Pancreas (tissue), 10 donors: ENCODE data around the gene TRIM42. TPM values are rescaled to one million over a fixed set of nuclear protein-coding genes. Genes with fewer than 3 reads are reported as not detected.
A peak's percentile ranks its signal among the peaks of the same experiment; 100 is the strongest.

Experiments
- ATAC-seq, 4 donors: fragments of 200-7000 bp; cut with Tn5 transposase; one replicate each; pipeline versions ENCODE4 v1.8.0 to v1.9.1; 2020; ENCODE audit warnings: mild to moderate bottlenecking in 4 of 4, moderate library complexity in 4 of 4
- DNase-seq, 6 donors: peaks; one replicate each; pipeline ENCODE4 v3.0.0-alpha.2; 2020
- FAIRE-seq: peaks from 2 replicates; lab custom pipeline; 2012; peaks lifted over from hg19 to GRCh38; lab: Jason Lieb, UNC
- H3K27ac ChIP-seq, 4 donors: fragments of 200-600 bp; sonication (generic); 1 replicate in 3 of 4; 2 replicates in 1 of 4; pipeline versions ENCODE4 v1.5.0 to v1.8.0; 2020
- H3K27me3 ChIP-seq, 4 donors: fragments of 200-600 bp; one replicate each; pipeline ENCODE4 v1.8.0; 2021
- H3K36me3 ChIP-seq, 3 donors: fragments of 200-600 bp; sonication (generic) in 1 of 3; one replicate each; pipeline versions ENCODE4 v1.5.0 to v1.8.0; 2020 to 2021
- H3K4me1 ChIP-seq, 3 donors: fragments of 200-600 bp; one replicate each; pipeline ENCODE4 v1.8.0; 2021
- H3K4me3 ChIP-seq, 4 donors: fragments of 200-600 bp; sonication (generic) in 2 of 4; one replicate each; pipeline versions ENCODE4 v1.5.0 to v1.8.0; 2020 to 2021
- H3K9me3 ChIP-seq, 4 donors: fragments of 200-600 bp; one replicate each; pipeline ENCODE4 v1.8.0; 2021
- WGBS, 2 donors: extraction: QIAGEN DNeasy Blood & Tissue Kit; methylation state at CpG; one replicate each; pipeline ENCODE4 v1.1.7; 2013; 5-methylcytosine and 5-hydroxymethylcytosine counted together
- intact Hi-C, 3 donors: fragments of 100-400 bp; cut with DNase I; formaldehyde crosslinking; loops; one replicate each; pipeline versions ENCODE4 v1.11.1 to v1.14.2; 2022
- polyA plus RNA-seq, 2 donors: library from polyadenylated mRNA; stranded (reverse); fragments of 200-250 nt; gene quantifications; one replicate each; pipeline ENCODE4 v1.2.3, GENCODE V29; 2013
- total RNA-seq, 6 donors: library from RNA; stranded (reverse); fragmentation: NEBNext Ultra II Directional in 4 of 6; extraction: Animal tissue kit (Norgen Biotek cat#: 25700) in 4 of 6; gene quantifications; one replicate each; pipeline versions ENCODE4 v1.2.1 to v1.2.4, GENCODE V29; 2021 to 2023
- TF ChIP-seq, protein P1 (sequence below), 4 donors: fragments of 200-600 bp; sonication (generic) in 3 of 4; IDR thresholded peaks; one replicate each; pipeline versions ENCODE4 v1.5.0 to v1.8.0; 2021; ENCODE audit warnings: antibody characterized with exemption in 4 of 4
- donor health status: healthy with polysubstance abuse.
- donor health status: DM: no; HTN: no; CAD: no; lungs with moderate emphysema.
- donor health status: DM: no; HTN: no; CAD: no.
- donor health status: control.
- donor health status: control.
- donor health status: Bipolar disorder and iron deficiency.
- donor health status: DM: yes; HTN: yes; CAD: no.
- donor health status: DM: no; HTN: no; CAD: no.
- donor health status: DM: no; HTN: no; CAD: no.
- donor health status: DM: yes; HTN: yes; CAD: no.

TRIM42 gene
- total and polyA plus RNA-seq, 8 donors, result not detected

DNA sequence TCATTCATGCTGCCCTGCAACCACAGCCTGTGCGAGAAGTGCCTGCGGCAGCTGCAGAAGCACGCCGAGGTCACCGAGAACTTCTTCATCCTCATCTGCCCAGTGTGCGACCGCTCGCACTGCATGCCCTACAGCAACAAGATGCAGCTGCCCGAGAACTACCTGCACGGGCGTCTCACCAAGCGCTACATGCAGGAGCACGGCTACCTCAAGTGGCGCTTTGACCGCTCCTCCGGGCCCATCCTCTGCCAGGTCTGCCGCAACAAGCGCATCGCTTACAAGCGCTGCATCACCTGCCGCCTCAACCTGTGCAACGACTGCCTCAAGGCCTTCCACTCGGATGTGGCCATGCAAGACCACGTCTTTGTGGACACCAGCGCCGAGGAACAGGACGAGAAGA, 4.7 kb downstream of the TRIM42 start:
- Histone ChIP-seq H3K27ac (no peak overlapping the region), H3K36me3 (no peaks in the 10 kb centered on the region), H3K9me3 (no peaks in the 10 kb centered on the region), H3K27me3 (no peaks in the 10 kb centered on the region), H3K4me1 (no peaks in the 10 kb centered on the region), H3K4me3 (no peak overlapping the region)
- DNase-seq (peak in 1 of 6 donors; percentile 37), FAIRE-seq (no peak), ATAC-seq (no peak)
- WGBS, 2 donors, result 92 to 93% methylated on average over 27 of the region's 27 CpGs
- TF ChIP-seq, protein P1, sequence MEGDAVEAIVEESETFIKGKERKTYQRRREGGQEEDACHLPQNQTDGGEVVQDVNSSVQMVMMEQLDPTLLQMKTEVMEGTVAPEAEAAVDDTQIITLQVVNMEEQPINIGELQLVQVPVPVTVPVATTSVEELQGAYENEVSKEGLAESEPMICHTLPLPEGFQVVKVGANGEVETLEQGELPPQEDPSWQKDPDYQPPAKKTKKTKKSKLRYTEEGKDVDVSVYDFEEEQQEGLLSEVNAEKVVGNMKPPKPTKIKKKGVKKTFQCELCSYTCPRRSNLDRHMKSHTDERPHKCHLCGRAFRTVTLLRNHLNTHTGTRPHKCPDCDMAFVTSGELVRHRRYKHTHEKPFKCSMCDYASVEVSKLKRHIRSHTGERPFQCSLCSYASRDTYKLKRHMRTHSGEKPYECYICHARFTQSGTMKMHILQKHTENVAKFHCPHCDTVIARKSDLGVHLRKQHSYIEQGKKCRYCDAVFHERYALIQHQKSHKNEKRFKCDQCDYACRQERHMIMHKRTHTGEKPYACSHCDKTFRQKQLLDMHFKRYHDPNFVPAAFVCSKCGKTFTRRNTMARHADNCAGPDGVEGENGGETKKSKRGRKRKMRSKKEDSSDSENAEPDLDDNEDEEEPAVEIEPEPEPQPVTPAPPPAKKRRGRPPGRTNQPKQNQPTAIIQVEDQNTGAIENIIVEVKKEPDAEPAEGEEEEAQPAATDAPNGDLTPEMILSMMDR (IDR thresholded peaks at IDR 0.05), result no peak
- intact Hi-C loops, result no loop called here

DNA sequence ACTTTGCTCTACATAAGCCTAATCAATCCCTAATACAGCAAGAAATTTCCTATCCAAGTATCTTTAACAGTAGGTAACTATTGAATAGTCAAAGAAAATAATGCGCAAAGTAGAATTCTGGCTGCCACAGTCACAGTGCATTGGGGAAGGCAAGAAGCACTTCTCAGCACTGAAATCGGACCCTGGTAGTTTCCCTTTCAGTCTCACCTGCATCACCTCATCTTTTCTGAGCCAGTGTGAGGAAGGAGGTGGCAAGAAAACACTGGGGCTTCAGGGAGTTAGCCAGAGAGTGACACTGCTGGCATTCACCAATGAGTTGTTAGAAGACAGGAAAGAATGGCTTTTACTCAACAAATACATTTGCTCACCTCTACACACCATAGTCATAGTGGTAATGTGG, 8.3 kb downstream of the TRIM42 start:
- Histone ChIP-seq H3K4me1 (no peaks in the 10 kb centered on the region), H3K4me3 (no peak overlapping the region), H3K27me3 (no peaks in the 10 kb centered on the region), H3K36me3 (no peaks in the 10 kb centered on the region), H3K27ac (no peak overlapping the region), H3K9me3 (no peaks in the 10 kb centered on the region)
- intact Hi-C loops, result no loop called here
- 74 to 76% methylated on average over 2 of the region's 2 CpGs for WGBS, 2 donors
- no peak for ATAC-seq
- TF ChIP-seq, protein P1 (IDR thresholded peaks at IDR 0.05), result no peak
- no peak for DNase-seq
- no peak for FAIRE-seq

DNA sequence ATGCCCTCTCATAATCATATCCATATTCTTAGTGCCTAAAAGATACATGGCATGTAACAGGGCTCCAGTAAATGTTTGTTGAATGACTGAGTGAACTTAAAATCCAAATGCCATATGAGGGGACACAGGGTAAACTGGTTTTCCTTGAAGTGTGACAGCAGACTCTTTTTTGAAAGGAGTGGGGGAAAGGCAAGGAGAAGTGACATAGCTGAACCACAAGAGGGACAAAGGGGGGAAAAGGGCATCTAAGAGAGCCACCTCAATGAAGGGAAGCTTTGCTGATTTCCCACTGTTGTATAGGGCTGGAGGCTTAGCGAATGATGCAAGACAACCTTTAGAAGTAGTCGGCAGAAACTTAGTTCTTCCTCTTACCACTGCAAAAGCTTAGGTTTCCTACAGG, 9.1 kb downstream of the TRIM42 start:
- TF ChIP-seq, protein P1 (IDR thresholded peaks at IDR 0.05), result no peak
- ATAC-seq, result no peak
- Histone ChIP-seq H3K27me3 (no peaks in the 10 kb centered on the region), H3K27ac (no peak overlapping the region), H3K4me3 (no peak overlapping the region), H3K36me3 (no peaks in the 10 kb centered on the region), H3K9me3 (no peaks in the 10 kb centered on the region), H3K4me1 (no peaks in the 10 kb centered on the region)
- whole genome bisulfite sequencing, 2 donors, result 86 to 96% methylated on average over 2 of the region's 2 CpGs
- intact Hi-C loops, result no loop called here
- no peak for FAIRE-seq
- no peak for DNase-seq

GRCh38 chr3:140695361-140696061, 17.6 kb downstream of the TRIM42 start:
- ATAC-seq (no peak), DNase-seq (no peak), FAIRE-seq (no peak)
- no peaks in the 10 kb centered on the region for H3K36me3 ChIP-seq
- no peaks in the 10 kb centered on the region for H3K9me3 ChIP-seq
- TF ChIP-seq, protein P1 (IDR thresholded peaks at IDR 0.05), result no peak
- no peaks in the 10 kb centered on the region for H3K27me3 ChIP-seq
- no peaks in the 10 kb centered on the region for H3K4me1 ChIP-seq
- no peak overlapping the region for H3K27ac ChIP-seq
- WGBS, 2 donors, result 68 to 72% methylated on average over 5 of the region's 5 CpGs
- no peak overlapping the region for H3K4me3 ChIP-seq
- intact Hi-C loops, result no loop called here

- no peaks in the 10 kb centered on the region for H3K27me3 ChIP-seq
- H3K4me3 ChIP-seq, result no peak overlapping the region
- TF ChIP-seq, protein P1 (IDR thresholded peaks at IDR 0.05), result no peak
- DNase-seq, result no peak
- whole genome bisulfite sequencing, 2 donors, result 17 to 19% methylated on average over 3 of the region's 3 CpGs
- no peak for ATAC-seq
- H3K9me3 ChIP-seq, result no peaks in the 10 kb centered on the region
- H3K36me3 ChIP-seq, result no peaks in the 10 kb centered on the region
- H3K27ac ChIP-seq, result no peak overlapping the region
- no peaks in the 10 kb centered on the region for H3K4me1 ChIP-seq
- intact Hi-C loops, result no loop called here
- FAIRE-seq, result no peak
These were observed 21.8 kb downstream of the TRIM42 start for GRCh38 chr3:140699516-140700231.
